Measurements from ENCODE around the gene VSIG1. TPM values are rescaled to one million over a fixed set of nuclear protein-coding genes. Genes with fewer than 3 reads are reported as not detected.

The VSIG1 gene
- total and polyA plus RNA-seq, 2 of the 8 experiments (the other 6 are each of a cell fraction or from before 2014, with no cell fraction given) = 2.2 to 2.9 TPM

DNA sequence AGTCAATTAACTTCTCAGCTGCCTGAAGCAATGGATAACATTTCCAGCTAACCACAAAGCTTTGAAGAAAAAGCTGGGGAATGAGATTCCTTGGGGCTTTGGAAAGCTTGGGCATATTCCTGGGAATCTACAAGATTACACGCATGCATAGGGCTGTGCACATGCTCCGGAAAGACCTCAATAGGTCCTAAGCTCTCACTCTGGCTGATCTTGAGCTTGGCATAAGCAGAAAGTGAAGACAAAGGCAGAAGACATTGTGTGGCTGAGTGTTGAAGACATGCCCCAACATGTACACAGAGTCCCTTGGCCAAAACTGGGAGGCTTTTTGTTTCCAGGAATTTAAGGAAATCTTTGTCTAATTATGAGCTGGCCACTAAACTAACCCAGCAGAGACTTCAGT lies 77.9 kb downstream of the VSIG1 start:
- Histone ChIP-seq H3K18ac (ENCODE audit: extremely low read depth, low read length) (no peak overlapping the region; the same call in 1 of the 2 replicates), H3K79me2 (ENCODE audit: control insufficient read depth in 1 of 2, insufficient read depth in 2 of 2, low read length in 2 of 2) (no peaks in the 10 kb centered on the region), H3K27ac (ENCODE audit: low read depth, low read length) (no peak overlapping the region), H3K23ac (ENCODE audit: insufficient read length) (no peak overlapping the region), H3K56ac (replicated peaks; ENCODE audit: insufficient read length, low read depth, low read length) (no peak overlapping the region), H4K91ac (replicated peaks; ENCODE audit: insufficient read length, low read length) (peak overlapping the region; percentile 40), H2BK20ac (ENCODE audit: low read length) (no peak overlapping the region), H3K14ac (ENCODE audit: insufficient read length) (no peak overlapping the region), H3K27me3 (replicated peaks in 1 of 4; ENCODE audit: control insufficient read depth in 3 of 4, extremely low read depth in 1 of 4, insufficient read depth in 3 of 4, low read length in 3 of 4) (no peaks in the 10 kb centered on the region), H2BK12ac (ENCODE audit: low read depth, low read length) (0 out of 2 replicates have a peak overlapping the region, but pooled peaks have one; percentile 60), H3K23me2 (ENCODE audit: low read depth, low read length) (no peaks in the 10 kb centered on the region), H3K9me3 (ENCODE audit: insufficient read depth in 2 of 2, low read depth in 1 of 2, low read length in 1 of 2) (no peaks in the 10 kb centered on the region), H2AFZ (ENCODE audit: low read length) (no peak overlapping the region), H3K79me1 (ENCODE audit: low read depth, low read length) (no peaks in the 10 kb centered on the region), H3K4ac (replicated peaks; ENCODE audit: insufficient read length, low read depth, low read length) (no peak overlapping the region), H3K4me2 (ENCODE audit: insufficient read depth in 1 of 2, low read depth in 2 of 2, low read length in 2 of 2) (no peak overlapping the region), H2AK5ac (ENCODE audit: low read depth, low read length) (no peak overlapping the region), H3K9ac (replicated peaks in 1 of 4; ENCODE audit: extremely low read depth in 1 of 4, low read depth in 3 of 4, low read length in 3 of 4) (no peak overlapping the region), H3K4me3 (ENCODE audit: extremely low read depth in 1 of 4, insufficient read depth in 2 of 4, low read depth in 3 of 4, low read length in 4 of 4) (no peak overlapping the region), H4K20me1 (replicated peaks in 1 of 2; ENCODE audit: control insufficient read depth in 1 of 2, insufficient read depth in 2 of 2, low read length in 2 of 2) (no peaks in the 10 kb centered on the region), H3K4me1 (replicated peaks in 1 of 4; ENCODE audit: control insufficient read depth in 3 of 4, insufficient read depth in 4 of 4, low read length in 3 of 4) (peaks cover 0 to 3% (median 0%) of the 10 kb centered on the region in 4 experiments; a peak in 1 of 7 replicates), H2BK5ac (ENCODE audit: low read depth, low read length) (peak overlapping the region; percentile 75; the same call in 1 of the 2 replicates), H4K8ac (ENCODE audit: extremely low read depth, insufficient read depth, low read length) (no peak overlapping the region), H2BK120ac (replicated peaks; ENCODE audit: low read depth, low read length) (peak overlapping the region; percentile 97), H3K36me3 (ENCODE audit: control insufficient read depth in 2 of 4, insufficient read depth in 4 of 4, low read length in 3 of 4) (no peaks in the 10 kb centered on the region), H2BK15ac (ENCODE audit: low read length) (no peak overlapping the region), H4K5ac (ENCODE audit: insufficient read length, low read depth, low read length) (no peak overlapping the region)
- CTCF ChIA-PET (ENCODE audit: partially characterized antibody) = interaction anchor here (1.2 to 2.2 kb wide), 3 partner anchors 9 to 16 kb away, joined by 4 to 7 read pairs (median 6); no protein-coding TSS in a partner anchor
- DNase-seq (ENCODE audit: low read depth in 1 of 2, low spot score in 2 of 2) = no peak
- FAIRE-seq = no peak
- POLR2A ChIA-PET (ENCODE audit: partially characterized antibody) = no interaction called here
- 81% methylated on average over 2 of the region's 2 CpGs; no CpG with 5 or more reads in 1 of the 2 experiments for WGBS, 2 experiments (ENCODE audit: extremely low coverage in 1 of 2, insufficient coverage in 1 of 2, insufficient read length in 1 of 2, insufficient replicate concordance in 2 of 2, low coverage in 1 of 2, low lambda C conversion rate in 2 of 2, missing lambda C conversion rate in 1 of 2)
- no peak for TF ChIP-seq HDAC6 (IDR thresholded peaks at IDR 0.05; ENCODE audit: low read depth, low read length)
- TF ChIP-seq, protein P1, sequence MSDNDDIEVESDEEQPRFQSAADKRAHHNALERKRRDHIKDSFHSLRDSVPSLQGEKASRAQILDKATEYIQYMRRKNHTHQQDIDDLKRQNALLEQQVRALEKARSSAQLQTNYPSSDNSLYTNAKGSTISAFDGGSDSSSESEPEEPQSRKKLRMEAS (IDR thresholded peaks at IDR 0.05) = no peak
- no peak for TF ChIP-seq HDAC2 (IDR thresholded peaks at IDR 0.05; ENCODE audit: borderline replicate concordance in 1 of 2, low read depth in 2 of 2, low read length in 2 of 2)
- TF ChIP-seq, protein P2, sequence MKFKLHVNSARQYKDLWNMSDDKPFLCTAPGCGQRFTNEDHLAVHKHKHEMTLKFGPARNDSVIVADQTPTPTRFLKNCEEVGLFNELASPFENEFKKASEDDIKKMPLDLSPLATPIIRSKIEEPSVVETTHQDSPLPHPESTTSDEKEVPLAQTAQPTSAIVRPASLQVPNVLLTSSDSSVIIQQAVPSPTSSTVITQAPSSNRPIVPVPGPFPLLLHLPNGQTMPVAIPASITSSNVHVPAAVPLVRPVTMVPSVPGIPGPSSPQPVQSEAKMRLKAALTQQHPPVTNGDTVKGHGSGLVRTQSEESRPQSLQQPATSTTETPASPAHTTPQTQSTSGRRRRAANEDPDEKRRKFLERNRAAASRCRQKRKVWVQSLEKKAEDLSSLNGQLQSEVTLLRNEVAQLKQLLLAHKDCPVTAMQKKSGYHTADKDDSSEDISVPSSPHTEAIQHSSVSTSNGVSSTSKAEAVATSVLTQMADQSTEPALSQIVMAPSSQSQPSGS (IDR thresholded peaks at IDR 0.05; ENCODE audit: low read length) = no peak
- TF ChIP-seq SP2 (IDR thresholded peaks at IDR 0.05; ENCODE audit: low read length) = no peak
- TF ChIP-seq, protein P3, sequence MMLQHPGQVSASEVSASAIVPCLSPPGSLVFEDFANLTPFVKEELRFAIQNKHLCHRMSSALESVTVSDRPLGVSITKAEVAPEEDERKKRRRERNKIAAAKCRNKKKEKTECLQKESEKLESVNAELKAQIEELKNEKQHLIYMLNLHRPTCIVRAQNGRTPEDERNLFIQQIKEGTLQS (IDR thresholded peaks at IDR 0.05; ENCODE audit: insufficient read depth, low read depth, low read length) = no peak
- no peak for TF ChIP-seq ASH2L (IDR thresholded peaks at IDR 0.05; ENCODE audit: low read length)
- TF ChIP-seq KDM5A (IDR thresholded peaks at IDR 0.05; ENCODE audit: low read length) = no peak
- no peak for TF ChIP-seq SP4 (IDR thresholded peaks at IDR 0.05; ENCODE audit: low read length)
- TF ChIP-seq CBX5 (IDR thresholded peaks at IDR 0.05; ENCODE audit: low read depth, low read length) = no peak
- TF ChIP-seq RXRA (IDR thresholded peaks at IDR 0.05; ENCODE audit: insufficient read depth, low read depth, low read length) = no peak
